HG03571 (cell line): ENCODE data around the gene VPS13D.
"Not testable (repeated sequence)": the region's sequence is repeated elsewhere in the genome, so short reads cannot be mapped to it uniquely, and the experiment has no call there.

ENCODE experiments used
- ATAC-seq: cut with Tn5 transposase; IDR thresholded peaks from one replicate; pipeline ENCODE4 v1.9.1; 2021; ENCODE audit not compliant: unreplicated experiment

The VPS13D gene

GRCh38 chr1:12224092-12224491 lies 5.7 kb upstream of the VPS13D start:
- not testable (repeated sequence) for ATAC-seq

GRCh38 chr1:12228979-12229378 lies 851 bp upstream of the VPS13D start:
- no peak for ATAC-seq

GRCh38 chr1:12229386-12229834 lies 420 bp upstream of the VPS13D start:
- no peak for ATAC-seq

- ATAC-seq, result no peak
Measured at GRCh38 chr1:12230549-12231275, 882 bp downstream of the VPS13D start.

- no peak for ATAC-seq
Measured at GRCh38 chr1:12231276-12231595, 1.4 kb downstream of the VPS13D start.

- no peak for ATAC-seq
Measured at GRCh38 chr1:12232221-12232620, 2.4 kb downstream of the VPS13D start.

- ATAC-seq, result no peak
Measured at GRCh38 chr1:12244078-12244477, 14.2 kb downstream of the VPS13D start.

- ATAC-seq, result no peak
Measured at GRCh38 chr1:12244585-12244984, 14.8 kb downstream of the VPS13D start.

- ATAC-seq, result no peak
Measured at GRCh38 chr1:12245116-12245515, 15.3 kb downstream of the VPS13D start.

- ATAC-seq, result no peak
Measured at GRCh38 chr1:12245733-12246132, 15.9 kb downstream of the VPS13D start.

- no peak for ATAC-seq
Measured at GRCh38 chr1:12246584-12246983, 16.8 kb downstream of the VPS13D start.

- no peak for ATAC-seq
Measured at GRCh38 chr1:12249181-12249580, 19.4 kb downstream of the VPS13D start.

- no peak for ATAC-seq
Measured at GRCh38 chr1:12249748-12250147, 19.9 kb downstream of the VPS13D start.

GRCh38 chr1:12251442-12251841 lies 21.6 kb downstream of the VPS13D start:
- no peak for ATAC-seq

- ATAC-seq, result no peak
Measured at GRCh38 chr1:12255913-12256312, 26.1 kb downstream of the VPS13D start.

GRCh38 chr1:12258272-12258671 lies 28.4 kb downstream of the VPS13D start:
- no peak for ATAC-seq

GRCh38 chr1:12269351-12269750 lies 39.5 kb downstream of the VPS13D start:
- ATAC-seq, result no peak

- no peak for ATAC-seq
Measured at GRCh38 chr1:12271033-12271432, 41.2 kb downstream of the VPS13D start.

- no peak for ATAC-seq
Measured at GRCh38 chr1:12272770-12273169, 42.9 kb downstream of the VPS13D start.

GRCh38 chr1:12275370-12275769 lies 45.5 kb downstream of the VPS13D start:
- ATAC-seq, result no peak

GRCh38 chr1:12276225-12276624 lies 46.4 kb downstream of the VPS13D start:
- ATAC-seq, result no peak

GRCh38 chr1:12279003-12279402 lies 49.2 kb downstream of the VPS13D start:
- ATAC-seq, result no peak

GRCh38 chr1:12279728-12280464 lies 50.1 kb downstream of the VPS13D start:
- ATAC-seq, result no peak
